Right lobe of liver (tissue), 4 donors: Measurements from ENCODE around the gene TFG.

Experiments
- CTCF ChIP-seq, 4 donors: fragments of 200-600 bp in 3 of 4; fragments of 450-650 bp in 1 of 4; IDR thresholded peaks; one replicate each; pipeline versions ENCODE4 v1.5.1 to v1.8.0; 2016 to 2022; ENCODE audit warnings: antibody characterized with exemption in 4 of 4, mild to moderate bottlenecking in 2 of 4
- POLR2A ChIP-seq: fragments of 450-650 bp; IDR thresholded peaks from one replicate; pipeline ENCODE4 v1.6.1; 2017; ENCODE audit warnings: antibody characterized with exemption, mild to moderate bottlenecking
- donor health status: DM: no; HTN: no; CAD: no.
- donor health status: DM: no; HTN: no; CAD: no.
- donor health status: DM: no; HTN: yes; CAD: no.

GRCh38 chr3:100717063-100717462 is 7.8 kb downstream of the TFG start:
- TF ChIP-seq CTCF (IDR thresholded peaks at IDR 0.05): no peak
- no peak for TF ChIP-seq POLR2A
